Keratinocyte (primary cell): ENCODE measurements around the gene ACBD5. TPM values are rescaled to one million over a fixed set of nuclear protein-coding genes. Genes with fewer than 3 reads are reported as not detected.

Experiments
- DNase-seq: peaks from one replicate; pipeline ENCODE4 v3.0.0-alpha.2; 2011; ENCODE audit warnings: low read depth, missing footprints, low spot score
- FAIRE-seq: peaks from 2 replicates; lab custom pipeline; 2011; peaks lifted over from hg19 to GRCh38; lab: Jason Lieb, UNC
- H2AFZ ChIP-seq: 2 replicates; pipeline ENCODE4 v1.6.0; 2012; ENCODE audit warnings: low read length, control low read depth, inconsistent platforms; ENCODE audit not compliant: control insufficient read depth
- H3K27ac ChIP-seq: 2 replicates; pipeline ENCODE4 v1.5.1; 2011; ENCODE audit warnings: low read length; ENCODE audit not compliant: control insufficient read depth, insufficient read depth
- H3K27me3 ChIP-seq: 3 replicates; pipeline ENCODE4 v1.6.0; 2011; ENCODE audit warnings: low read length; ENCODE audit not compliant: control insufficient read depth, insufficient read depth; ENCODE audit errors: extremely low read depth
- H3K36me3 ChIP-seq, 2 experiments: 2 replicates in 1 of 2; 3 replicates in 1 of 2; pipeline ENCODE4 v1.5.1; 2011; ENCODE audit warnings: low read length in 2 of 2, mild to moderate bottlenecking in 1 of 2; ENCODE audit not compliant: control insufficient read depth in 2 of 2, insufficient read depth in 2 of 2; ENCODE audit errors: extremely low read depth in 1 of 2
- H3K4me1 ChIP-seq: 3 replicates; pipeline ENCODE4 v1.5.1; 2011; ENCODE audit warnings: low read length; ENCODE audit not compliant: control insufficient read depth, insufficient read depth; ENCODE audit errors: extremely low read depth
- H3K4me2 ChIP-seq: 3 replicates; pipeline ENCODE4 v1.6.0; 2011; ENCODE audit warnings: low read depth, low read length; ENCODE audit not compliant: control insufficient read depth, insufficient read depth; ENCODE audit errors: extremely low read depth
- H3K4me3 ChIP-seq, 3 experiments: fragments of 200-600 bp in 1 of 3; sonication (generic) in 1 of 3; 2 replicates in 2 of 3; 3 replicates in 1 of 3; pipeline ENCODE4 v1.5.1; 2011 to 2016; ENCODE audit warnings: low read length in 3 of 3, mild to moderate bottlenecking in 3 of 3, control low read depth in 2 of 3, inconsistent platforms in 1 of 3, low read depth in 1 of 3, mixed read lengths in 1 of 3, mixed run types in 1 of 3, moderate library complexity in 1 of 3; ENCODE audit not compliant: control insufficient read depth in 2 of 3, insufficient read depth in 2 of 3; ENCODE audit errors: extremely low read depth in 1 of 3
- H3K79me2 ChIP-seq: 2 replicates; pipeline ENCODE4 v1.6.0; 2012; ENCODE audit warnings: low read length; ENCODE audit not compliant: control insufficient read depth, insufficient read depth
- H3K9ac ChIP-seq: 3 replicates; pipeline ENCODE4 v1.6.0; 2011; ENCODE audit warnings: low read length; ENCODE audit not compliant: control insufficient read depth, insufficient read depth; ENCODE audit errors: extremely low read depth
- H3K9me1 ChIP-seq: 3 replicates; pipeline ENCODE4 v1.6.0; 2011; ENCODE audit warnings: low read length; ENCODE audit not compliant: control insufficient read depth, insufficient read depth; ENCODE audit errors: extremely low read depth
- H3K9me3 ChIP-seq: 2 replicates; pipeline ENCODE4 v1.5.1; 2012; ENCODE audit warnings: low read depth, low read length; ENCODE audit not compliant: control insufficient read depth
- H4K20me1 ChIP-seq: 3 replicates; pipeline ENCODE4 v1.6.0; 2011; ENCODE audit warnings: low read length; ENCODE audit not compliant: control insufficient read depth, insufficient read depth; ENCODE audit errors: extremely low read depth
- EZH2 ChIP-seq: IDR thresholded peaks from one replicate; pipeline ENCODE4 v1.6.1; 2012; ENCODE audit warnings: inconsistent platforms, mild to moderate bottlenecking, low read length, moderate library complexity
- dilution Hi-C: fragments of 300-500 bp; cut with MboI; formaldehyde crosslinking; loops from one replicate; pipeline ENCODE4 v1.7.0; 2020; ENCODE audit warnings: low sequenced_read_pairs; ENCODE audit not compliant: extremely low pct_ligation_motif_present
- polyA plus RNA-seq, 5 experiments: library from polyadenylated mRNA; depleted of rRNA in 3 of 5; stranded (reverse) in 3 of 5; stranded (forward) in 1 of 5; unstranded in 1 of 5; fragments of >200 nt; gene quantifications; 1 replicate in 1 of 5; 2 replicates in 3 of 5; 3 replicates in 1 of 5; pipeline versions ENCODE4 v1.2.1 to v1.2.3, GENCODE V29; 2011 to 2012; ENCODE audit warnings: missing spikeins in 2 of 5, low read depth in 1 of 5, low replicate concordance in 1 of 5
- TF ChIP-seq, protein P1 (sequence below), 3 experiments: IDR thresholded peaks in 1 of 3; conservative IDR thresholded peaks in 1 of 3; optimal IDR thresholded peaks in 1 of 3; 2 replicates in 2 of 3; 3 replicates in 1 of 3; pipeline versions ENCODE3 to v1.5.1; 2011; ENCODE audit warnings: low read length in 3 of 3, mild to moderate bottlenecking in 3 of 3, moderate library complexity in 2 of 3, control low read depth in 1 of 3, inconsistent platforms in 1 of 3; ENCODE audit not compliant: insufficient read depth in 2 of 3; ENCODE audit errors: extremely low read depth in 1 of 3

The ACBD5 gene
- polyA plus RNA-seq, 1 donor (not counting 4 experiments of a cell fraction or from before 2014, with no cell fraction given): 11.7 TPM

DNA sequence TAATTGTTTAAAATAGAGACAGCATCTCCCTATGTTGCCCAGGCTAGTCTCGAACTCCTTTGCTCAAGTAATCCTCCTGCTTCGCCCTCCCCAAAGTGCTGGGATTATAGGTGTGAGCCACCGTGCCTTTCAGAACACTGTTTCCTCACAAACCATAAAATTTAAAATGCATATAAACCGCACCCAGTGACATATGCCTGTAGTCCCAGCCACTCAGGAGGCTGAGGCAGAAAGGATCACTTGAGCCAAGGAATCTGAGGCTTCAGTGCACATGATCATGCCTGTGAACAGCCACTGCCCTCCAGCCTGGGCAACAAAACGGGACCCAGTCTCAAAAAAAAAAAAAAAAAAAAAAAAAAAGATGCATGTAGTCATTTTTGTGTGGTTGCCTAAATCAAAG is 36.8 kb downstream of the ACBD5 start:
- no peaks in the 10 kb centered on the region for H3K27me3 ChIP-seq
- no peaks in the 10 kb centered on the region for H3K4me1 ChIP-seq
- H3K4me2 ChIP-seq: no peak overlapping the region
- no peaks in the 10 kb centered on the region for H3K9me3 ChIP-seq
- no peak overlapping the region for H3K27ac ChIP-seq
- FAIRE-seq (no peak), DNase-seq (no peak)
- dilution Hi-C loops: no loop called here
- H3K36me3 ChIP-seq: peaks cover 1 to 3% of the 10 kb centered on the region in 2 experiments
- no peak overlapping the region for H3K9ac ChIP-seq
- H4K20me1 ChIP-seq: no peaks in the 10 kb centered on the region
- H2AFZ ChIP-seq: no peak overlapping the region
- H3K9me1 ChIP-seq: no peaks in the 10 kb centered on the region
- H3K4me3 ChIP-seq: no peak overlapping the region
- no peak for TF ChIP-seq EZH2
- TF ChIP-seq, protein P1, sequence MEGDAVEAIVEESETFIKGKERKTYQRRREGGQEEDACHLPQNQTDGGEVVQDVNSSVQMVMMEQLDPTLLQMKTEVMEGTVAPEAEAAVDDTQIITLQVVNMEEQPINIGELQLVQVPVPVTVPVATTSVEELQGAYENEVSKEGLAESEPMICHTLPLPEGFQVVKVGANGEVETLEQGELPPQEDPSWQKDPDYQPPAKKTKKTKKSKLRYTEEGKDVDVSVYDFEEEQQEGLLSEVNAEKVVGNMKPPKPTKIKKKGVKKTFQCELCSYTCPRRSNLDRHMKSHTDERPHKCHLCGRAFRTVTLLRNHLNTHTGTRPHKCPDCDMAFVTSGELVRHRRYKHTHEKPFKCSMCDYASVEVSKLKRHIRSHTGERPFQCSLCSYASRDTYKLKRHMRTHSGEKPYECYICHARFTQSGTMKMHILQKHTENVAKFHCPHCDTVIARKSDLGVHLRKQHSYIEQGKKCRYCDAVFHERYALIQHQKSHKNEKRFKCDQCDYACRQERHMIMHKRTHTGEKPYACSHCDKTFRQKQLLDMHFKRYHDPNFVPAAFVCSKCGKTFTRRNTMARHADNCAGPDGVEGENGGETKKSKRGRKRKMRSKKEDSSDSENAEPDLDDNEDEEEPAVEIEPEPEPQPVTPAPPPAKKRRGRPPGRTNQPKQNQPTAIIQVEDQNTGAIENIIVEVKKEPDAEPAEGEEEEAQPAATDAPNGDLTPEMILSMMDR (optimal IDR thresholded peaks at IDR 0.05 in 1 of 3, IDR thresholded peaks at IDR 0.05 in 1 of 3, conservative IDR thresholded peaks at IDR 0.05 in 1 of 3; ENCODE audit: extremely low read depth in 1 of 3, insufficient read depth in 2 of 3, low read length in 3 of 3): no peak
- no peaks in the 10 kb centered on the region for H3K79me2 ChIP-seq

DNA sequence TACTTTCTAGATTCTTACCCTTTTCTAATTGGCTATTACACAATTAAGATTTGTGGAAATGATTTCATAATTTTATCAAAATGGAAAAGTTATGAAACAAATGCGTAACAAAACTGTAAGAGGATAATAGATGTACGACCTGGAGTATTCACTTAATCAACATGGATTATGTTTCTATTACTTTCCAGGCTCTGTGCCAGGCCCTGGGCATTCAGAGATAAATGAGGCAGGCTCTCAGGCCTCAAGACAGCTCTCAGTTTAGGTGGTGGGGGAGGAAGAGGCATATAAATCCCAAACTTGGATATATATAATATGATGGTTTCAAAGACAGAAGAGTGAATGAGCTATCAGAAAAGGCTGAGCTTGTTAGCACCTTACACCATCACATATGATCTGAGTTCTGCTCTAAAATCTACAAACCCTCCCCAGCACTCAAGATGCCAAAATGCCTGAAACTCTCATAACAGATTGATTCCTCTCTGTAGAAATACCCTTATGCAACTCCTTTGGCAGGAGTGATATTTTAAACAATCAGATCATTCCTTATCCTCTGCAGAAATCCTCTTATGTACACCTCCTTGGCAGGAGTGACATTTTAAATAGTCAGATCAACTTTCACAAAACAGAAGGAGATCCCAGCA is 42.5 kb downstream of the ACBD5 start:
- no peaks in the 10 kb centered on the region for H3K9me1 ChIP-seq
- no peaks in the 10 kb centered on the region for H3K27me3 ChIP-seq
- H3K4me2 ChIP-seq: no peak overlapping the region
- H2AFZ ChIP-seq: no peak overlapping the region
- H3K4me3 ChIP-seq: no peak overlapping the region
- TF ChIP-seq EZH2: no peak
- TF ChIP-seq, protein P1 (optimal IDR thresholded peaks at IDR 0.05 in 1 of 3, IDR thresholded peaks at IDR 0.05 in 1 of 3, conservative IDR thresholded peaks at IDR 0.05 in 1 of 3; ENCODE audit: extremely low read depth in 1 of 3, insufficient read depth in 2 of 3, low read length in 3 of 3): no peak
- dilution Hi-C loops: no loop called here
- H3K9me3 ChIP-seq: no peaks in the 10 kb centered on the region
- H4K20me1 ChIP-seq: no peaks in the 10 kb centered on the region
- FAIRE-seq (no peak), DNase-seq (no peak)
- H3K9ac ChIP-seq: no peak overlapping the region
- no peaks in the 10 kb centered on the region for H3K79me2 ChIP-seq
- H3K36me3 ChIP-seq: peaks cover under 1 to 1% of the 10 kb centered on the region in 2 experiments
- H3K27ac ChIP-seq: no peak overlapping the region
- no peaks in the 10 kb centered on the region for H3K4me1 ChIP-seq
